ENCODE measurements around the gene HMCES.
A peak's percentile ranks its signal among the peaks of the same experiment; 100 is the strongest.
"Not testable (repeated sequence)": the region's sequence is repeated elsewhere in the genome, so short reads cannot be mapped to it uniquely, and the experiment has no call there.

HMCES gene

GRCh38 chr3:129278439-129278965 is at the start of gene HMCES:
Gene HMCES, plus strand, starts transcription at chr3:129278870. Its CDS starts 863 bp downstream, at chr3:129279733.
- in situ Hi-C loops (cut with MboI; ENCODE audit: low pct_unique_long_range_greater_than_20kb, low sequenced_read_pairs), result no loop called here
- peak; percentile 83 for DNase-seq

GRCh38 chr3:129228891-129229585 is 49.6 kb upstream of the HMCES start:
- DNase-seq, result no peak

DNA sequence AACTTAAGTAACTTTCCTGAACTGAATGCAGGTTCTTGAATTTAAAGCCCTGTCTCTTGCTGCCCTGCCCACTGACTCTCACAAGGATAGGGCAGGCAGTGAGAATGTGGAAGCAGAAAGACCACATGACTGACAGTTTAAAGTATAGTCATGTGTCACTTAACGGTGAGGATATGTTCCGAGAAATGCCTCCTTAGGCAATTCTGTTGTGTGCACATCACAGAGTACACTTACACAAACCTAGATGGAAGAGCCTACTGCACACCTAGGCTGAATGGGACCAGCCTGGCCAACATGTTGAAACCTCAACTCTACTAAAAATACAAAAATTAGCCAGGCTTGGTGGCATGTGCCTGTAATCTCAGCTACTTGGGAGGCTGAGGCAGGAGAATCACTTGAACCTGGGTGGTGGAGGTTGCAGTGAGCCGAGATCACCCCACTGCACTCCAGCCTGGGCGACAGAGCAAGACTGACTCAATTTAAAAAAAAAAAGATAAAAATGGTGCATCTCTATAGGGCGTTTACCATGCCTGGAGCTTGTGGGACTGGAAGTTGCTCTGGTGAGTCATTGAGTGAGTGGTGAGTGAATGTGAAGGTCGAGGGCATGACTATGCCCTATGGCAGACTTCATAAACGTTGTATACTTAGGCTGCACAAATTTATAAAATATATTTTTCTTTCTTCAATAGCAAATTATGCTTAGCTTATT is 48.2 kb upstream of the HMCES start:
- peak; percentile 72 for DNase-seq
- in situ Hi-C loops (cut with MboI; ENCODE audit: low pct_unique_long_range_greater_than_20kb, low sequenced_read_pairs), result no loop called here

More at GRCh38 chr3:129228891-129229585, 49.6 kb upstream of the HMCES start:
- in situ Hi-C loops (cut with MboI; ENCODE audit: low pct_unique_long_range_greater_than_20kb, low sequenced_read_pairs), result no loop called here

DNA sequence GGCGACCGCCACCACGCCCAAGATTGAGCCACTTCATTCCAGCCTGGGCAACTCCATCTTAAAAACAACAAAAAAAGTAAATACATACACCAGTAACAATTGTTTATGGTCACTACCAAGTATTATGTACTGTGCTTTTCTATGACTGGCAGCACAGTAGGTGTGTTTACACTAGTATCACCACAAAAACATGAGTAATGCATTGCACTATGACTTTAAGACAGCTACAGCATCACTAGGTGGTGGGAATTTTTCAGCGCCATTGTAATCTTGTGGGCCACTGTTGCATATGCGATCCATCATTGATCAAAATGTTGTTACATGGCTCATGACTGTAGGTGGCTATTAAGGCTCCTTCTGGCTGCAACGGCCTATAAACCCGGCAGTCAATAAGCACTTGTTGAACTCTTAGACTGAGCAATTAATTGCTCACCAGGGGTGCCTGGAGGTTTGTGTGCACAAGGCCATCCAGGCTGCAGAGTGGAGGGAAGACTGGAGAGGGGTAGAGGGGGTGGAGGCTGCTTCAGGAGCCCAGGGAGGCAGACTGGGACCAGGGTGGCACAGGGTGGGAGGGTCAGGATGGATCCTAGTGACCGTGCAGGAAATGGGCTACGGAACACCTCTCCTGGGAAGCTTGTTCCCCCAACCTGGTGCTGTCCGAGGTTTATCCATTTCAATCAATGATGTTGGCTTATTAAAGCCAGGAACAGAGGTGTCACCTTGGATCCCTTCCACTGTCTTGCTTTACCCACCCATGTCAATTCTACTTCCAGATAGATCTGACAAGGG is 47.1 kb upstream of the HMCES start:
- DNase-seq, result no peak
- in situ Hi-C loops (cut with MboI; ENCODE audit: low pct_unique_long_range_greater_than_20kb, low sequenced_read_pairs), result no loop called here

- peak; percentile 95 for DNase-seq
- in situ Hi-C loops (cut with MboI; ENCODE audit: low pct_unique_long_range_greater_than_20kb, low sequenced_read_pairs), result no loop called here
Measured at GRCh38 chr3:129233538-129233937, 45.1 kb upstream of the HMCES start.

DNA sequence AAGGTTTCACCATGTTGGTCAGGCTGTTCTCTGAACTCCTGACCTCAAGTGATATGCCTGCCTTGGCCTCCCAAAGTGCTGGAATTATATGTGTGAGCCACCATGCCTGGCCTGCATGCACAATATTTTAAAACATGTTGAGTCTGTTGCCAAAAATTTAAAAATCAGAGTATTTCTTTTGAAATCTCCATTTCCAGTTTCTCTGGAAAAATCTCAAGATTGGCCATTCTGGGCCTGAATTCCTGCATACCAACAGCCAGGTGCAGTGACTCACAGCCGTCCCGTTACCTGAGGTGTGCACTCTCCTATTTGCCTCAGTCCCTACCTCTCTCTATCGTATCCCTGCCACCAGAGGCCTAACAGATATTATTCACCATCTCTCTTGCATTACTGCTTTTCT is 44.2 kb upstream of the HMCES start:
- in situ Hi-C loops (cut with MboI; ENCODE audit: low pct_unique_long_range_greater_than_20kb, low sequenced_read_pairs), result no loop called here
- DNase-seq, result no peak

DNA sequence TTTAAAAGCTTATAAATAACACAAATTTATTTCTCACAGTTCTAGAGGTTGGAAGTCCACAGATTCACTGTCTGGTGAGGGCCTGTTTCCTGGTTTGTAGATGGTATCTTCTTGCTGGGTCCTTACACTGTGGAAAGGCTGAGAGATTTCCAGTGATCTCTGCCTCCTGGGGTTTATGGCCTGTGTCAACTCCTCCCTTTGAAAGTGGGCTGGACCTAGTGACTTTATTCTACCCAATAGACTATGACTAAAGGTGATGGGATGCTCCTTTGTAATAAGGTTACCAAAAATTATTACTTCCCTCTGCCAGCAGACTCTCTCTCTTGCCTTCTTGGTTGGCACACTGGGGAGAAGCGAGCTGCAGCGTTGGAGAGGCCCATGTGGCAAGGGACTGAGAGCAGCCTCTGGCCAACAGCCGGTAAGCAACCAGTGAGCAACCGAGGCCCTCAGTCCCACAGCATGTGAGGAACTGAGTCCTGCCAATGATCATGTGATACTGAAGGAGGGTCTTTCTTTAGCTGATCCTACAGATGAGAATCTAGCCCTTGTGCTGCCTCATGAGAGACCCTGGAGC is 43.2 kb upstream of the HMCES start:
- no peak for DNase-seq
- in situ Hi-C loops (cut with MboI; ENCODE audit: low pct_unique_long_range_greater_than_20kb, low sequenced_read_pairs), result no loop called here

DNA sequence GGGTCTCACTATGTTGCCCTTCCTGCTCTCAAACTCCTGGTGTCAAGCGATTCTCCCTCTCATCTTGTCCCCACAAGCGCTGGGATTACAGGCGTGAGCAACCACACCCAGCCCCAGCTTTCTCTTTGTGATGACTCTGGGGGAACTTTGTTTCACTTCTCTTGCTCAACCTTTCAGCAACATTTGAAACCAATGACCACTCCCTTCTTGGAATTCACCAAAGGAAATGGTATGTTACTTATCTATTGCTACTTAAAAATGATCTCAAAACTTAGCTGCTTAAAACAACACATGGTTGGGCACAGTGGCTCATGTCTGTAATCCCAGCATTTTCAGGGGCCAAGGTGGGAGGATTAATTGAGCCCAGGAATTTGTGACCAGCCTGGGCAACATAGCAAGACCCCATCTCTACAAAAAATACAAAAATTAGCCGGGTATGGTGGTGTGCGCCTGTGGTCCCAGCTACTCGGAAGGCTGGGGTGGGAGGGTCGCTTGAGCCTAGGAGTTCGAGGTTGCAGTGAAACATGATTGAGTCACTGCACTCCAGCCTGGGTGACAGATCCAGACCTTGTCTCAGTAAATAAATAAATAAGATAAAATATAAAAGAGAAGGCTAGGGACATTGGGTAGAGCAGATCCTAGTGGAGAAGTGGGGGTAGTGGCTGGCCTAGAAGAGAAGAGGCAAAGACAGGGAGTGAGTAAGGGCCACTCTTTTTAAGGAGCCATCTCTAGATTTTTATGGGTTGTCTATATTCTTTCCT is 39.5 kb upstream of the HMCES start:
- no peak for DNase-seq
- in situ Hi-C loops (cut with MboI; ENCODE audit: low pct_unique_long_range_greater_than_20kb, low sequenced_read_pairs), result no loop called here

DNA sequence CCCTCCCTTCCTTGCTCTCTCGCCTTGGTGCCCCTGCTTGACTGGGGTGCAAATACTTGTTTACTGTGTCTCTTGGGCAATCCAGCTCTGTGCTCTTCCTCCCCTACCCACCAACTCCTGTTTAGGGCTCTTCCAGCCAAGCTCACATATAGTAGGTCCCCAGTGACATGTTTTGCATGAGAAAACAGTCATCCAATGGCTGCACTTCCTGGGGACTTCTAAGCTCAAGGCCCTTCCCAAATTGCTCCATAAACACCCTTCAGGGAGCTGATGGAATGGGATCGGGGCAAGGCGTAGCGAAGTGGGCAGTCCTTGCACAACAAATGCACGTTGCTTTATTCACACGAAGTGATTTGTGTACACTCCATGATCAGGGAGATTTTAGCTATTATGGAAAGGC is 38.7 kb upstream of the HMCES start:
- DNase-seq, result no peak
- in situ Hi-C loops (cut with MboI; ENCODE audit: low pct_unique_long_range_greater_than_20kb, low sequenced_read_pairs), result no loop called here

- in situ Hi-C loops (cut with MboI; ENCODE audit: low pct_unique_long_range_greater_than_20kb, low sequenced_read_pairs), result no loop called here
- DNase-seq, result no peak
Measured at GRCh38 chr3:129240436-129240835, 38.2 kb upstream of the HMCES start.

DNA sequence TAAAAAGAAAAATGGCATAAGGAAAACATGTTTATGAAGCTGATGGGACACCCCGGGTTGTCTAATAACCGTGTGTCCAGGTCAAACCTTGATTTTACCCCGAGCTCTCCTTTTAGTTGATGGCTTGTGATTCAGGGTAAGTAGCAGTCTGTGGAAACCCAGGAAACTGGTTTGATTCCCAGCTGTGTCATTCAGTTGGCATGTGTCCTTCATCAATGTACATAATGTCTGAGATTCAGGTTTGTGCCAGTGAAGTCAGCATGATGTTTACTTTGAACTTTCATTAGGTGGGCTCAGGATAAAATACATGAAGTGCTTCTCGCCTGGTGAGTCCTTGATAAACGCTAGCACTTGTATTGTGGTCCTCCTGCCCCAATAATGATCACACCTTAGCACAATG is 33.5 kb upstream of the HMCES start:
- in situ Hi-C loops (cut with MboI; ENCODE audit: low pct_unique_long_range_greater_than_20kb, low sequenced_read_pairs), result no loop called here
- DNase-seq, result no peak

GRCh38 chr3:129245641-129246306 is 32.9 kb upstream of the HMCES start:
- DNase-seq, result peak; percentile 93
- in situ Hi-C loops (cut with MboI; ENCODE audit: low pct_unique_long_range_greater_than_20kb, low sequenced_read_pairs), result not testable (repeated sequence)

- in situ Hi-C loops (cut with MboI; ENCODE audit: low pct_unique_long_range_greater_than_20kb, low sequenced_read_pairs), result no loop called here
- DNase-seq, result no peak
Measured at GRCh38 chr3:129246636-129247035, 32.0 kb upstream of the HMCES start.

DNA sequence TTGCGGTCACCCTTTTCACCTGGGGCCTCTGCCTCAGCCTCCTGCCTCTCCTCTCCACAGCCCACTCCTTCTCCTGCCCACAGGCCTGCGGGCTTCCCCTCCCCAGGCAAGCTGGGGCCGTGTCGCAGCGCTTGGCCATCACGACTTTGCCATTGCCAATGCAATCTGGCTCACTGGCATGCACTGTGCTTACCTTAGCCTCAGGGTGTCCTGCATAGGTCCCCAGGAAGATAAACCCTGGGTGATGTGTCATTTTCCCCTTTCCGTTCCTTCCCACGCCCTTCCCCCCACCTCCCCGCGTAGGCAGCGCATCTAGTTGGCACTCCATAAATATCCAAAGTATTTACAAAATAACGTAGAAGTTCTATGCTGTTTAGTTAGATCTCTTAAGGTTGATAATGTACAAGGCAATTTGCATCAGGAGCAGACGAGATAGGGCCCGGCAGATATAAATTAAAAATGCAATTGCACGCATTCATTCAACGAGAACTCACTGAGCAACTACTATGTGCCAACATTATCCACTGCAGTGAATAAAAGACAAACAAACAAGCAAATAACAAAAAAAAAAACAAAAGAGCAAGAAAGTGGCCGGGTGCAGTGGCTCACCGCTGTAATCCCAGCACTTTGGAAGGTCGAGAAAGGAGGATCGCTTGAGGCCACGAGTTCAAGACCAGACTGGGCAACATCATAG is 30.2 kb upstream of the HMCES start:
- in situ Hi-C loops (cut with MboI; ENCODE audit: low pct_unique_long_range_greater_than_20kb, low sequenced_read_pairs), result no loop called here
- no peak for DNase-seq

DNA sequence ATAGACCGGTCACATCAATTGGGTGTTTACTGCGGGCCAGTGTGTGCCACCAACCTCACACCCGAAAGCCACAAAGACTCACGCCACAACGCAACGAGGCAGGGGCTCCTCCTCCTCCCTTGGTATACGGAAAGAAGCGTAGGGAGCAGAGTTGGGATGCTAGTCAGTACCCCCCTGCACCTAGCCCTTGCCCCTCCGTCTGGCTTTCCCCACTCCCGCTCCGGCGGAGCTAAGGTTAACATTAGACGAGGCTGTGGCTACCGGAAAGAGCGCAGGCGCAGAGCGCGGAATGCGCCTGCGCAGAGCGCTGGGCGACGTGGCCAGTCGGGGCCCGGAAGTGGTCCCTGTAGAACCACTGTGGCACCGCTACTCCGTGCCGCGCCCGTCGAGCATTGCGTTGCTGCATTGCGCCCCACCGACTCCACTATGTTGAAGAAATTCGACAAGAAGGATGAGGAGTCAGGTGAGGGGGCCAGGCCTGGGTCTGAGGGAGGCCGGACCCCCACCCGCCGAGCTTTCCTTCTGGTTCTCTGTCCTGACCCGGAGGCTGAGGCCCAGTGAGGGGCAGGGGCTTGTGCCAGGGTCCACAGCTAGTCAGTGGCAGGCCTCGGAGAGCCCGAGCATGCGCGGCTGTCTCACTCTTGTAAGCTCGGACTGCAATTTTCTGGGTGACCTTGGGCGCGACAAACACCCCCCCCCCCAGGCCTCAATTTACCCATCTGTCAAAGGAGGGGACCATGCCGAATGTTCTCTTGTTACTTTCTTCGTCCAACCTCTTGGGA is 29.2 kb upstream of the HMCES start, which contains the start of gene COPG1:
TSS of gene COPG1 (plus strand) at position 323 of the 782 bp plus-strand sequence. CDS start at position 427, 104 bp downstream.
- in situ Hi-C loops (cut with MboI; ENCODE audit: low pct_unique_long_range_greater_than_20kb, low sequenced_read_pairs), result no loop called here
- peak; percentile 91 for DNase-seq

- DNase-seq, result no peak
- in situ Hi-C loops (cut with MboI; ENCODE audit: low pct_unique_long_range_greater_than_20kb, low sequenced_read_pairs), result no loop called here
Measured at GRCh38 chr3:129252748-129253147, 25.9 kb upstream of the HMCES start.

All from KBM-7 (cell line).